ENCODE measurements around the gene PHACTR3.

The PHACTR3 gene

GRCh38 chr20:59705651-59706399 lies 101.5 kb downstream of the PHACTR3 start:
- no peak for DNase-seq

GRCh38 chr20:59706400-59706693 lies 102.0 kb downstream of the PHACTR3 start:
- no peak for DNase-seq

GRCh38 chr20:59708326-59708725 lies 104.0 kb downstream of the PHACTR3 start:
- no peak for DNase-seq

- no peak for DNase-seq
Measured at GRCh38 chr20:59709636-59710035, 105.3 kb downstream of the PHACTR3 start.

GRCh38 chr20:59718071-59718470 lies 113.7 kb downstream of the PHACTR3 start:
- DNase-seq = no peak

GRCh38 chr20:59718751-59719150 lies 114.4 kb downstream of the PHACTR3 start:
- no peak for DNase-seq

GRCh38 chr20:59720013-59720412 lies 115.7 kb downstream of the PHACTR3 start:
- no peak for DNase-seq

GRCh38 chr20:59721386-59721785 lies 117.0 kb downstream of the PHACTR3 start:
- DNase-seq = no peak

- DNase-seq = no peak
Measured at GRCh38 chr20:59723108-59723500, 118.8 kb downstream of the PHACTR3 start.

GRCh38 chr20:59723607-59724456 lies 119.5 kb downstream of the PHACTR3 start:
- DNase-seq = no peak

- DNase-seq = no peak
Measured at GRCh38 chr20:59724457-59725366, 120.4 kb downstream of the PHACTR3 start.

GRCh38 chr20:59725476-59726280 lies 121.3 kb downstream of the PHACTR3 start:
- DNase-seq = no peak

GRCh38 chr20:59726281-59726595 lies 121.9 kb downstream of the PHACTR3 start:
- DNase-seq = no peak

- no peak for DNase-seq
Measured at GRCh38 chr20:59728722-59729430, 124.5 kb downstream of the PHACTR3 start.

- DNase-seq = no peak
Measured at GRCh38 chr20:59729506-59729905, 125.2 kb downstream of the PHACTR3 start.

- no peak for DNase-seq
Measured at GRCh38 chr20:59730722-59731121, 126.4 kb downstream of the PHACTR3 start.

GRCh38 chr20:59731376-59731775 lies 127.0 kb downstream of the PHACTR3 start:
- DNase-seq = no peak

GRCh38 chr20:59733351-59733750 lies 129.0 kb downstream of the PHACTR3 start:
- no peak for DNase-seq

GRCh38 chr20:59735486-59735885 lies 131.1 kb downstream of the PHACTR3 start:
- no peak for DNase-seq

GRCh38 chr20:59735917-59736316 lies 131.6 kb downstream of the PHACTR3 start:
- DNase-seq = no peak

- DNase-seq = no peak
Measured at GRCh38 chr20:59736366-59736765, 132.0 kb downstream of the PHACTR3 start.
